GM10847 (cell line): ENCODE data around the gene SESTD1.

ENCODE experiments used
- POLR2A ChIP-seq: IDR thresholded peaks from 2 replicates; pipeline ENCODE4 v1.6.1; 2011; ENCODE audit not compliant: insufficient read length; ENCODE audit errors: extremely low read depth

Gene SESTD1

GRCh38 chr2:179275253-179276012, 10.8 kb upstream of the SESTD1 start:
- TF ChIP-seq POLR2A, result no peak

GRCh38 chr2:179274749-179275148, 10.1 kb upstream of the SESTD1 start:
- TF ChIP-seq POLR2A, result no peak

- TF ChIP-seq POLR2A, result no peak
Measured at GRCh38 chr2:179273461-179273962, 8.9 kb upstream of the SESTD1 start.

- TF ChIP-seq POLR2A, result no peak
Measured at GRCh38 chr2:179272406-179273192, 8.0 kb upstream of the SESTD1 start.

- no peak for TF ChIP-seq POLR2A
Measured at GRCh38 chr2:179270689-179271088, 6.1 kb upstream of the SESTD1 start.

- no peak for TF ChIP-seq POLR2A
Measured at GRCh38 chr2:179268277-179268925, 3.8 kb upstream of the SESTD1 start.

- TF ChIP-seq POLR2A, result no peak
Measured at GRCh38 chr2:179266271-179266670, 1.6 kb upstream of the SESTD1 start.

GRCh38 chr2:179265082-179265510, 464 bp upstream of the SESTD1 start:
- no peak for TF ChIP-seq POLR2A

- no peak for TF ChIP-seq POLR2A
Measured at GRCh38 chr2:179263446-179264367, 925 bp downstream of the SESTD1 start.

GRCh38 chr2:179263015-179263414, 1.6 kb downstream of the SESTD1 start:
- no peak for TF ChIP-seq POLR2A

- TF ChIP-seq POLR2A, result no peak
Measured at GRCh38 chr2:179262077-179262660, 2.5 kb downstream of the SESTD1 start.

GRCh38 chr2:179261151-179261825, 3.3 kb downstream of the SESTD1 start:
- no peak for TF ChIP-seq POLR2A

- TF ChIP-seq POLR2A, result no peak
Measured at GRCh38 chr2:179260224-179260623, 4.4 kb downstream of the SESTD1 start.

- TF ChIP-seq POLR2A, result no peak
Measured at GRCh38 chr2:179255129-179255528, 9.5 kb downstream of the SESTD1 start.

- TF ChIP-seq POLR2A, result no peak
Measured at GRCh38 chr2:179253226-179253625, 11.4 kb downstream of the SESTD1 start.
